OCI-LY3 (cell line): ENCODE data around the gene RBM44.

Source experiments
- H2AFZ ChIP-seq: fragments of 200-600, 300-600 bp; shearing (Covaris generic); 2 replicates; pipeline ENCODE4 v1.6.0; 2014; ENCODE audit warnings: antibody characterized with exemption, low read depth, low read length
- H3K27ac ChIP-seq: fragments of 200-600, 300-600 bp; sonication (generic); 2 replicates; pipeline ENCODE4 v1.5.1; 2014; ENCODE audit warnings: mild to moderate bottlenecking, low read length, moderate library complexity, mixed read lengths
- H3K27me3 ChIP-seq: fragments of 200-600, 300-600 bp; sonication (generic); 2 replicates; pipeline ENCODE4 v1.6.1; 2014; ENCODE audit warnings: low read depth, low read length, mixed read lengths
- H3K36me3 ChIP-seq: fragments of 200-600, 300-600 bp; sonication (generic); replicated peaks from 2 replicates; pipeline ENCODE3; 2014; ENCODE audit warnings: low read depth, low read length, mixed read lengths
- H3K4me1 ChIP-seq: fragments of 300-600, 200-600 bp; sonication (generic); 2 replicates; pipeline ENCODE4 v1.6.1; 2014; ENCODE audit warnings: low read length, mixed read lengths
- H3K4me2 ChIP-seq: fragments of 200-600, 300-600 bp; sonication (generic); 2 replicates; pipeline ENCODE4 v1.6.1; 2014; ENCODE audit warnings: low read length, mixed read lengths
- H3K4me3 ChIP-seq: fragments of 300-600, 200-600 bp; sonication (generic); 2 replicates; pipeline ENCODE4 v1.5.1; 2014; ENCODE audit warnings: antibody characterized with exemption, mild to moderate bottlenecking, low read length, moderate library complexity
- H3K79me2 ChIP-seq: fragments of 300-600, 200-600 bp; shearing (Covaris generic); 2 replicates; pipeline ENCODE4 v1.6.1; 2014; ENCODE audit warnings: mild to moderate bottlenecking, low read length, mixed read lengths
- H3K9ac ChIP-seq: fragments of 300-600, 200-600 bp; shearing (Covaris generic); 2 replicates; pipeline ENCODE4 v1.6.0; 2014; ENCODE audit warnings: mild to moderate bottlenecking, low read length, moderate library complexity
- H3K9me3 ChIP-seq: fragments of 200-600, 300-600 bp; shearing (Covaris generic); 2 replicates; pipeline ENCODE4 v1.6.1; 2014; ENCODE audit warnings: low read length, mixed read lengths; ENCODE audit not compliant: insufficient read depth
- H4K20me1 ChIP-seq: fragments of 200-600, 300-600 bp; sonication (generic); 2 replicates; pipeline ENCODE4 v1.6.1; 2016; ENCODE audit warnings: low read length, mixed read lengths; ENCODE audit not compliant: insufficient read depth
- CTCF ChIP-seq: fragments of 200-600, 300-600 bp; sonication (generic); IDR thresholded peaks from 2 replicates; pipeline ENCODE4 v1.5.1; 2014; ENCODE audit warnings: antibody characterized with exemption, low read length, low read depth
- EZH2phosphoT487 ChIP-seq: fragments of 200-600 bp; shearing (Covaris generic); IDR thresholded peaks from 2 replicates; pipeline ENCODE4 v1.6.1; 2018; ENCODE audit warnings: antibody characterized with exemption, mixed run types, low read depth

RBM44 gene

GRCh38 chr2:237879058-237879430 lies 80.5 kb downstream of the RBM44 start:
- no peaks in the 10 kb centered on the region for H3K79me2 ChIP-seq
- H3K4me3 ChIP-seq, result no peak overlapping the region
- TF ChIP-seq CTCF (no peak), EZH2phosphoT487 (no peak)
- H3K27me3 ChIP-seq, result no peaks in the 10 kb centered on the region
- H3K9me3 ChIP-seq, result no peaks in the 10 kb centered on the region
- H3K9ac ChIP-seq, result no peak overlapping the region
- H3K36me3 ChIP-seq, result no peaks in the 10 kb centered on the region
- no peaks in the 10 kb centered on the region for H3K4me1 ChIP-seq
- H4K20me1 ChIP-seq, result no peaks in the 10 kb centered on the region
- H2AFZ ChIP-seq, result no peak overlapping the region
- H3K27ac ChIP-seq, result no peak overlapping the region
- no peak overlapping the region for H3K4me2 ChIP-seq

GRCh38 chr2:237879991-237880560 lies 81.5 kb downstream of the RBM44 start:
- Histone ChIP-seq H3K36me3 (no peaks in the 10 kb centered on the region), H3K27ac (no peak overlapping the region), H3K79me2 (no peaks in the 10 kb centered on the region), H3K4me2 (no peak overlapping the region), H3K27me3 (no peaks in the 10 kb centered on the region), H3K4me1 (peaks cover 5% of the 10 kb centered on the region), H3K9ac (no peak overlapping the region), H3K9me3 (no peaks in the 10 kb centered on the region), H4K20me1 (no peaks in the 10 kb centered on the region), H3K4me3 (no peak overlapping the region), H2AFZ (no peak overlapping the region)
- TF ChIP-seq CTCF (no peak), EZH2phosphoT487 (no peak)

- Histone ChIP-seq H3K4me1 (peaks cover 32% of the 10 kb centered on the region), H3K27me3 (no peaks in the 10 kb centered on the region), H2AFZ (no peak overlapping the region), H3K4me3 (no peak overlapping the region), H3K4me2 (no peak overlapping the region), H3K9me3 (no peaks in the 10 kb centered on the region), H3K9ac (no peak overlapping the region), H4K20me1 (no peaks in the 10 kb centered on the region), H3K27ac (no peak overlapping the region), H3K79me2 (no peaks in the 10 kb centered on the region), H3K36me3 (no peaks in the 10 kb centered on the region)
- no peak for TF ChIP-seq CTCF
- no peak for TF ChIP-seq EZH2phosphoT487
Measured at GRCh38 chr2:237882510-237883481, 84.2 kb downstream of the RBM44 start.

- peaks cover 44% of the 10 kb centered on the region for H3K4me1 ChIP-seq
- no peak overlapping the region for H3K27ac ChIP-seq
- H3K4me2 ChIP-seq, result no peak overlapping the region
- no peaks in the 10 kb centered on the region for H4K20me1 ChIP-seq
- no peak overlapping the region for H3K4me3 ChIP-seq
- TF ChIP-seq CTCF, result no peak
- TF ChIP-seq EZH2phosphoT487, result no peak
- H2AFZ ChIP-seq, result no peak overlapping the region
- no peaks in the 10 kb centered on the region for H3K27me3 ChIP-seq
- H3K9me3 ChIP-seq, result no peaks in the 10 kb centered on the region
- no peaks in the 10 kb centered on the region for H3K36me3 ChIP-seq
- no peak overlapping the region for H3K9ac ChIP-seq
- H3K79me2 ChIP-seq, result no peaks in the 10 kb centered on the region
Measured at GRCh38 chr2:237883951-237884446, 85.4 kb downstream of the RBM44 start.
